Central memory CD8-positive, alpha-beta T cell (primary cell): ENCODE measurements around the gene IFIT3.

Experiments
- ATAC-seq: fragments of 150-1000 bp; cut with Tn5 transposase; replicated peaks from 2 replicates; pipeline ENCODE4 v1.10.0; 2022; ENCODE audit warnings: mild to moderate bottlenecking, moderate FRiP score, moderate number of reproducible peaks; ENCODE audit not compliant: poor library complexity, severe bottlenecking; ENCODE audit errors: extremely low read depth
- DNase-seq, 2 donors: peaks; one replicate each; pipeline ENCODE4 v3.0.0; 2021; ENCODE audit warnings: low spot score in 2 of 2
- H3K27ac Mint-ChIP-seq: one replicate; pipeline ENCODE4 v1.8.0; 2022; ENCODE audit warnings: low read depth, mild to moderate bottlenecking, moderate library complexity, mixed read lengths
- H3K27me3 Mint-ChIP-seq: one replicate; pipeline ENCODE4 v1.8.0; 2022; ENCODE audit warnings: mixed read lengths
- H3K36me3 Mint-ChIP-seq: one replicate; pipeline ENCODE4 v1.8.0; 2022; ENCODE audit warnings: mild to moderate bottlenecking, moderate library complexity, mixed read lengths; ENCODE audit not compliant: insufficient read depth
- H3K4me1 Mint-ChIP-seq: one replicate; pipeline ENCODE4 v1.8.0; 2022; ENCODE audit warnings: mixed read lengths
- H3K4me3 Mint-ChIP-seq: one replicate; pipeline ENCODE4 v1.8.0; 2022; ENCODE audit warnings: mild to moderate bottlenecking, moderate library complexity, mixed read lengths
- H3K9me3 Mint-ChIP-seq: one replicate; pipeline ENCODE4 v1.8.0; 2022; ENCODE audit warnings: mixed read lengths

IFIT3 gene

GRCh38 chr10:89374713-89375141 lies 46.9 kb downstream of the IFIT3 start:
- no peak overlapping the region for H3K4me3 Mint-ChIP-seq
- H3K27me3 Mint-ChIP-seq, result peaks cover 18% of the 10 kb centered on the region
- no peaks in the 10 kb centered on the region for H3K9me3 Mint-ChIP-seq
- no peak for ATAC-seq
- H3K36me3 Mint-ChIP-seq, result no peaks in the 10 kb centered on the region
- H3K4me1 Mint-ChIP-seq, result no peaks in the 10 kb centered on the region
- no peak for DNase-seq
- H3K27ac Mint-ChIP-seq, result no peak overlapping the region

- H3K4me1 Mint-ChIP-seq, result no peaks in the 10 kb centered on the region
- no peak for DNase-seq
- H3K27me3 Mint-ChIP-seq, result peaks cover 2% of the 10 kb centered on the region
- H3K4me3 Mint-ChIP-seq, result no peak within 1 kb of the TSS
- H3K36me3 Mint-ChIP-seq, result no peaks in the 10 kb centered on the region
- no peak for ATAC-seq
- no peaks in the 10 kb centered on the region for H3K9me3 Mint-ChIP-seq
- H3K27ac Mint-ChIP-seq, result no peak within 1 kb of the TSS
Observed at GRCh38 chr10:89377705-89378637, 50.2 kb downstream of the IFIT3 start, which contains the start of gene IFIT1B. TSS of gene IFIT1B (plus strand) at chr10:89378056. CDS start at chr10:89378136, 80 bp downstream.

- no peaks in the 10 kb centered on the region for H3K9me3 Mint-ChIP-seq
- ATAC-seq, result no peak
Observed at GRCh38 chr10:89379103-89379502, 51.3 kb downstream of the IFIT3 start.

GRCh38 chr10:89382757-89383156 lies 55.0 kb downstream of the IFIT3 start:
- DNase-seq, result no peak
- no peak overlapping the region for H3K27ac Mint-ChIP-seq
- ATAC-seq, result no peak
- H3K36me3 Mint-ChIP-seq, result no peaks in the 10 kb centered on the region
- no peaks in the 10 kb centered on the region for H3K9me3 Mint-ChIP-seq
- no peaks in the 10 kb centered on the region for H3K27me3 Mint-ChIP-seq
- H3K4me3 Mint-ChIP-seq, result no peak overlapping the region
- H3K4me1 Mint-ChIP-seq, result no peaks in the 10 kb centered on the region

More at GRCh38 chr10:89379103-89379502, 51.3 kb downstream of the IFIT3 start:
- Mint-ChIP-seq H3K27me3 (no peaks in the 10 kb centered on the region), H3K36me3 (no peaks in the 10 kb centered on the region), H3K27ac (no peak overlapping the region), H3K4me3 (no peak overlapping the region), H3K4me1 (no peaks in the 10 kb centered on the region)
- no peak for DNase-seq

GRCh38 chr10:89384474-89385340 lies 56.9 kb downstream of the IFIT3 start:
- Mint-ChIP-seq H3K27ac (no peak overlapping the region), H3K36me3 (no peaks in the 10 kb centered on the region), H3K9me3 (no peaks in the 10 kb centered on the region), H3K4me1 (no peaks in the 10 kb centered on the region), H3K4me3 (no peak overlapping the region), H3K27me3 (no peaks in the 10 kb centered on the region)
- no peak for ATAC-seq
- no peak for DNase-seq

- Mint-ChIP-seq H3K36me3 (peaks cover 4% of the 10 kb centered on the region), H3K4me3 (no peak overlapping the region), H3K4me1 (peaks cover 10% of the 10 kb centered on the region), H3K27me3 (no peaks in the 10 kb centered on the region), H3K27ac (no peak overlapping the region), H3K9me3 (no peaks in the 10 kb centered on the region)
- ATAC-seq, result no peak
- no peak for DNase-seq
Observed at GRCh38 chr10:89388806-89389205, 61.0 kb downstream of the IFIT3 start.

GRCh38 chr10:89389254-89389653 lies 61.5 kb downstream of the IFIT3 start:
- DNase-seq (no peak), ATAC-seq (no peak)
- Mint-ChIP-seq H3K36me3 (peaks cover 4% of the 10 kb centered on the region), H3K27ac (no peak overlapping the region), H3K4me3 (no peak overlapping the region), H3K27me3 (no peaks in the 10 kb centered on the region), H3K4me1 (peaks cover 10% of the 10 kb centered on the region), H3K9me3 (no peaks in the 10 kb centered on the region)
